ENCODE data around the gene HS6ST2.

The HS6ST2 gene

DNA sequence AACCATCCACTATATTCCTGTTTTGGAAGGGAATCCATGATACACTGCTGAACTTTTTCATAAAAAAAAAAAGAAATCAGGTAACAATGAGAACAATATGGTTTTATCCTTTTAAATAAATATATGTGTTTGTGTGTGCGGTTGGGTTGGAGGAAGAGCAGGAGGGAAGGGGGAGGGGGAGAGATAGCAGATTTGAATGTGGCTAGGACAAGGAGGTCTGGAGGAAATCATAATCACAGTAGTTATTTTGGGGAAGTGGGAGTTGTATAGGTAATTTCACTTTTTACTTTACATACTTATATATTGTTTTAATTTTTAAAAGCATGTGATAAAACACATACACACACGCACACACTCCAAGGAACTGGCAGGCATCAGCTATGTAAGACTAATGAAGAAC, 335.1 kb downstream of the HS6ST2 start:
- no peak for FAIRE-seq
- no peak for DNase-seq (ENCODE audit: insufficient read length)
- TF ChIP-seq POLR2A (IDR thresholded peaks at IDR 0.05; ENCODE audit: low read depth, low read length) (no peak), TAF1 (IDR thresholded peaks at IDR 0.05; ENCODE audit: borderline replicate concordance, low read depth, low read length) (no peak), POLR2AphosphoS5 (IDR thresholded peaks at IDR 0.05; ENCODE audit: low read depth, low read length) (no peak)

DNA sequence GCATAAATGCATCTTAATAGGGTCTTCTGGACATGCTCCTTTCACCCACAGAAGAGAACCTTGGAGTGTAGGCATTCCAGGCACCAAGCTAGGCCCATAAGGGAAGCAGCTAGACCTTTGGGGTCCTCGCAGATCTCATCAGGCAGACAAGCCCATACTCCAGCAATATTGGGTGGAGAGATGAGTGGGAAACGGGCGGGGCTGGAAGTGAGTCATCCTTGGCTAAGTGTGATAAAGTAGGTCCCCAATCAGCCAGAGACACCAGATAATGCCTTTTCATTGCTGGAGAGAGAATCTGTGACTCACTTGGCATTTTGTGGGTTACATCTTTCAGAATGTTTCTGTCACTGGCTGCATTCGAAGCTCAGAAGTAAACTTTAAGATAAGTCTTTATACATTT, 336.3 kb downstream of the HS6ST2 start:
- no peak for TF ChIP-seq TAF1 (IDR thresholded peaks at IDR 0.05; ENCODE audit: borderline replicate concordance, low read depth, low read length)
- TF ChIP-seq POLR2A (IDR thresholded peaks at IDR 0.05; ENCODE audit: low read depth, low read length): no peak
- TF ChIP-seq POLR2AphosphoS5 (IDR thresholded peaks at IDR 0.05; ENCODE audit: low read depth, low read length): no peak
- DNase-seq (ENCODE audit: insufficient read length): no peak
- FAIRE-seq: no peak

DNA sequence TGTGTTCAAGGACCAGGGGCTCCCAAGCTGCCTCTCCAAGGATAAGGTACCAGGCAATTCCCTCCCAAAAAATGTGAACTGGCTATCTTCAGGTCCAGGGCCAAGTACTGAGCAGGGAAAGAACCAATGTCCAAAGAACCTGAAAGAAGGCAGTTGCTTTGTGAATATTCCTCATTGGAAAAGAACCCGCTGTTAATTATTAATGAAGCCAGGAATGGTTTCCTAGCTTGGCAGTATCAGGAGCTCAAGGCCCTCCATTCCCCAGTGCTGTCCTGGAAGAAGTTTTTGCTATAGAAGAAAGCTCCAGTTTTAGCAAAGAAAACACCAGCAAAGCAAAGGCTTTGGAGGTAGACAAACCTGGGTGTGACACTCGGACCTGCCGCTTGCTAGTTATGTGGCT, 339.6 kb downstream of the HS6ST2 start:
- DNase-seq (ENCODE audit: insufficient read length): no peak
- no peak for TF ChIP-seq POLR2A (IDR thresholded peaks at IDR 0.05; ENCODE audit: low read depth, low read length)
- no peak for TF ChIP-seq TAF1 (IDR thresholded peaks at IDR 0.05; ENCODE audit: borderline replicate concordance, low read depth, low read length)
- TF ChIP-seq POLR2AphosphoS5 (IDR thresholded peaks at IDR 0.05; ENCODE audit: low read depth, low read length): no peak
- no peak for FAIRE-seq

DNA sequence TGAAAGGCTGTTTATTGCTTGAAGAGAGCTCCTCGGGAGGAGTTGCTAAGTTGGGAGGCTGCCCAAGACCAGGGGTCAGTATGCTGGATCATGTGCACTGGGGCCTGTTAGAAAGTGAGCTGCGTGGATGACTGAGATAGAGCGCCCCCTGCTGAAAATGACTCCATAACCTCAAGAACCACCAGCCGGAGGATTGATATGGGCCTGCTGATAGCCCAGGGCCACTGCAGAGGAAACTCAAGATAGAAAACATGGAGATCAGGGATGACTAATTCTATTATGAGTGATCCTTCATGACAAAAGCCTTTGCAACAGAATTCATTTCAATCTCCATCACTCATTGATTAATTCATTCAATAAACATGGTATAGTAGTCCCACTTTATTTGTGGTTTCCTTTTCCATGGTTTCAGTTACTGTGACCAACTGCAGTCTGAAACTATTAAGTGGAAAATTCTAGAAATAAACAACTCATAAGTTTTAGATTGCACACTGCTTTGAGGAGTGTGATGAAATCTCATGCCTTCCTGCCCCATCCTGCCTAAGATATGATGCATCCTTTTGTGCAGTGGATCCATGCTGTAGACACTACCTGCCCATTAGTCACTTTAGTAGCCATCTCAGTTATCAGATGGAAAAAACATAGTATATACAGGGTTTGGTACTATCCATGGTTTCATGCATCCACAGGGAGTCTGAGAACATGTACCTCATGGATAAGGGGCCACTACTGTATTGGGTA, 342.9 kb downstream of the HS6ST2 start:
- FAIRE-seq (peak; percentile 84), DNase-seq (ENCODE audit: insufficient read length) (no peak)
- TF ChIP-seq POLR2AphosphoS5 (IDR thresholded peaks at IDR 0.05; ENCODE audit: low read depth, low read length): no peak
- TF ChIP-seq POLR2A (IDR thresholded peaks at IDR 0.05; ENCODE audit: low read depth, low read length): no peak
- TF ChIP-seq TAF1 (IDR thresholded peaks at IDR 0.05; ENCODE audit: borderline replicate concordance, low read depth, low read length): no peak

DNA sequence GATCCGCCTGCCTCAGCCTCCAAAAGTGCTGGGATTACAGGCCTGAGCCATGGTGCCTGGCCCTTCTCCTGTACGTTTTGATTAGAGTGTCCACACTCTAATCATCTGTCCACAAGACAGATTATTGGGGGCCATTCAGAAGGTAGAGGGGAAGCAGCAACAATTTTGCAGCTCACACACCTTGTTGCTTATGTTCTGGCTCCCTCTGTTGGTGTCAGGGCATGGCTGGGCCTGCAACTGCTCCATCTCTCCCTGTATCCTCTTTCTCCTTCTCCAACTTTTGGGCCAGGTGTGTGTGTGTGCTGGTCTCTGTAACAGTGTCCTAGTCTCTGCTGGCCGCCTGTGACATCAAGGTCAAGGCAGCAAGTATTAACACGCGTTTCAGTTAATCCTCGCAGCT, 344.1 kb downstream of the HS6ST2 start:
- FAIRE-seq: no peak
- no peak for DNase-seq (ENCODE audit: insufficient read length)
- TF ChIP-seq POLR2A (IDR thresholded peaks at IDR 0.05; ENCODE audit: low read depth, low read length) (no peak), TAF1 (IDR thresholded peaks at IDR 0.05; ENCODE audit: borderline replicate concordance, low read depth, low read length) (no peak), POLR2AphosphoS5 (IDR thresholded peaks at IDR 0.05; ENCODE audit: low read depth, low read length) (no peak)

DNA sequence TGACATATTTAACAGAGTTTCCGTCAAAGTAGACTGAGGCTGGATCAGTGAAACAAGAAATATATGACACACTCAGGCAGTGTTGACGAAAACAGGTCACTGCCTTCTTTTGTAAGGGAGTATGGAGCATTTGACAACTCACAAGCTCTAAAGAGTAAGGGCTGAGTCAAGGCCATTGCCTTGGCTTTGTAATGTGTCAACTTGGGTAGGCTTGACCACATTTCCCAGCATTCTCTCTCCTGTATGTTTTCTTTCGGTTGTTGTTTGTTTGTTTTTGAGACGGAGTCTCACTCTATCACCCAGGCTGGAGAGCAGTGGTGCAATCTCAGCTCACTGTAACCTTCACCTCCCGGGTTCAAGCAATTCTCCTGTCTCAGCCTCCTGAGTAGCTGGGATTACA, 344.6 kb downstream of the HS6ST2 start:
- no peak for TF ChIP-seq POLR2A (IDR thresholded peaks at IDR 0.05; ENCODE audit: low read depth, low read length)
- TF ChIP-seq POLR2AphosphoS5 (IDR thresholded peaks at IDR 0.05; ENCODE audit: low read depth, low read length): no peak
- no peak for TF ChIP-seq TAF1 (IDR thresholded peaks at IDR 0.05; ENCODE audit: borderline replicate concordance, low read depth, low read length)
- FAIRE-seq: no peak

DNA sequence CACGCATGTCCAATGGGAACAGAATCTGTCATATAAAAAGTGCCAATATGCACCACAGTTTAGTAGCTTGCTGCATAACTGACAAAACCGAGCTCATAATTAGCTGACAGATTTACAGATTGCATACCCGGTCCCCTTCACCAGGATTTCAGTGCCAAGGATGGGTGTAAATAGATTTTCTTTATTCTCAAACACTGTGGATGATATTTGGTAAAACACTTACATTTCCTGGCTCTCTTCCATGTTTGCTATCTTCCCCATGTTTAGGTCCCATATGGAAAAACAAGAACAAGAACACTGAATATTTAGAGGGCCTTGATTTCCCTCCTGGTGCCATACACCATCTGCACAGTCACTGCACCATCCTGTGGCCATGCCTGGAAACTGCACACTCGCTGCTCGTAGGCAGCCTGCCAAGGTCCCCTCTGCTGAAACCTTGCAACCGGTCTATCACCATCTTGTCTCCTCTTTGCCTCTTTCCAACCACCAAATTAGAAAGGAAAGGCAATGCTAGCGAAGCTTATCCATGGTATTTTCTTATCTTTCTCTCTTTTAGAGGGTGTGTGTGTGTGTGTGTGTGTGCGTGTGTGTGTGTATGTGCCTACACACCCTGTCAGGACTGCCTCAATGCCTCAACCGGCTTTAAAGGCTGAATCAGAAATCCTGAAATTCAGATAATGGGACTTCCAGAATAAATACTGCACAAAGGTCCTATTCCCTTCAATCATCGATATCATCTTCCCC, 345.4 kb downstream of the HS6ST2 start:
- peak; percentile 89 for FAIRE-seq

More for the DNA sequence above, 344.6 kb downstream of the HS6ST2 start:
- DNase-seq (ENCODE audit: insufficient read length): no peak

DNA sequence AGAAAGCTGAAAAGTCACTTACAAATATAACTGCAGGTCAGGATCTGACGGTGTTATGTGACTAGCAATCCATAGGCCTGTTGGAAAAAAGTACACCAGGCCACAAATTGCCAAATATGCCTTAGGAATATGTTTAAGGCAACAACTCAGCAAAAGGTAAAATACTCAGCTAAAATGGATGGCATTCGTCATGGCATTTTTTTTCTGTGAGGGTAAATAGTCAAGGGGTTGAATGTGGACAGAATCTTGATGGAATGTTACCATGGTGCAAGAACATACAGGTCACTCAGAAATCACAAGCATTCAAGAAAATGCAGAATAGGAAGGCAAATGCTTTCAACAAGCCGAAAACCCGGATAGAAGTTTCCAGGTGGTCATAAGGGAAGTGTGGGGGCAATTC, 347.9 kb downstream of the HS6ST2 start:
- no peak for DNase-seq (ENCODE audit: insufficient read length)
- no peak for FAIRE-seq
- TF ChIP-seq TAF1 (IDR thresholded peaks at IDR 0.05; ENCODE audit: borderline replicate concordance, low read depth, low read length) (no peak), POLR2A (IDR thresholded peaks at IDR 0.05; ENCODE audit: low read depth, low read length) (no peak), POLR2AphosphoS5 (IDR thresholded peaks at IDR 0.05; ENCODE audit: low read depth, low read length) (no peak)

More for the DNA sequence above, 345.4 kb downstream of the HS6ST2 start:
- no peak for TF ChIP-seq POLR2AphosphoS5 (IDR thresholded peaks at IDR 0.05; ENCODE audit: low read depth, low read length)
- TF ChIP-seq TAF1 (IDR thresholded peaks at IDR 0.05; ENCODE audit: borderline replicate concordance, low read depth, low read length): no peak
- TF ChIP-seq POLR2A (IDR thresholded peaks at IDR 0.05; ENCODE audit: low read depth, low read length): no peak
- DNase-seq (ENCODE audit: insufficient read length): no peak

DNA sequence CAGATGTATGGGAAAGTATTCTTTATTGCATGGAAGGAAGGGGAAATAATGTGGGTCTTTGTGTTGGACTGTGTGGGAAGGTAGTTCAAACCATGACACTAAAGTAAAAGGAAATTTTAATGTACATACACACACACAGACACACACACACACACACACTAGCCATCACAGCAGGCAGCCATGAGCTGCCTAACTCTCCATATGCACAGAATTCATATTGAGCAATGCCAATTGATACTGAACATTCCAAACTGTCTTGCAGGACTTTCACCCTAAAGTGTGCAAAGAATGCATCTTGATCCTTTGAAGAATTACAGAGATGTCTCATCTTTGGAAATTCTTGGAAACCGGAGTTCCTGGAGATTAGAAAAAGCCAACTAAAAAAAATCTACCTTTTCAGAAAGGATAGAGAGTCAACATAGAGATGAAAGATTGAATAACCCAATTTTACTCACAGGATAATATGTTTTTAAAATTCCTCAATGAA, 349.0 kb downstream of the HS6ST2 start:
- FAIRE-seq: no peak
- TF ChIP-seq TAF1 (IDR thresholded peaks at IDR 0.05; ENCODE audit: borderline replicate concordance, low read depth, low read length) (no peak), POLR2AphosphoS5 (IDR thresholded peaks at IDR 0.05; ENCODE audit: low read depth, low read length) (no peak), POLR2A (IDR thresholded peaks at IDR 0.05; ENCODE audit: low read depth, low read length) (no peak)
- DNase-seq (ENCODE audit: insufficient read length): no peak

DNA sequence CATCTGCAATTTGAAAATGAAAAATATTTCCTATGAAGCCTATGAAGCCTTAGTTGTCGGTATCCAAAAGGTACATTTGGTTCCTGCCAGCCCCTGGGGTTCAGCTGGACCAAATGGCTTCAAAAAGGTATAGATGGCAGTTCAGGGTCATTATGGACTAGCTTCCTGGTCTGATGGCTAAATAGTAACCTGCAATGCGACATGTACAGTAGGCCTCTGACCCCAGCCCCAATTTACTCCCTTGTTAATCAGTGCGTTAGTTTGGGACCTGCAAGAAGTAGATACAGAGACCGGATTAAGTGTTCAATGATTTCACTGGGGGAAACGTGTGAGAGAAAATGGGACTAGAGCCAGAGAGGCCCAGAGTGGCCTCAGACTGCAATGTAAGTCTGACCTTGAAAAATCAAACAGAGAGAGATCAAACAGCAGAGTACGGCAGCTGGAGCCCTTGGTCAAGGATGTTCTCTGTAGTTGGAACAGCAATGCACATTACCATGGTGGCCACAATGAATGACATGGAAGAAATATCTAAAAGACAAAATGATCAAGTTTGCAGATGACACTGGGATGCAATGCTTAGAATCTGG, 354.6 kb downstream of the HS6ST2 start:
- no peak for FAIRE-seq

DNA sequence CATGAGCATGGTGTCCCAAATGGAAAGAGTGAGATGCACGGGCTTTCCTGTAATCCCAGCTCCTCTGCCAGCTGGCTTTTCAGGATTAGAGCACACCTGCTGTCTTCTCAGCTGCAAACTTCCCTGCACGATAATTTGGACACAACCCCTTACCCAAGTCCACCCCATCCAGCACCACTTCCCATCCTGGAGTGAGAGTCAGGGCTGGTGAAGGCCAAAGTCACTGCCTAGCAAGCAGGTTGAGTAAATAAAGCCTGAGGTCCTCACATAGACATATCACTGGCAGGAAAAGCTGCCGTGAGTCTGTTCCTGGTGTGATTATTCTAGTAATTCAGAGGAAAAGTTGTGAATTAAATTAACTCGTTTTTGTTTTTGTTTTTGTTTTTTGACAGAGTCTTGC, 355.7 kb downstream of the HS6ST2 start:
- FAIRE-seq: no peak
- TF ChIP-seq TAF1 (IDR thresholded peaks at IDR 0.05; ENCODE audit: borderline replicate concordance, low read depth, low read length) (no peak), POLR2A (IDR thresholded peaks at IDR 0.05; ENCODE audit: low read depth, low read length) (no peak), POLR2AphosphoS5 (IDR thresholded peaks at IDR 0.05; ENCODE audit: low read depth, low read length) (no peak)
- no peak for DNase-seq (ENCODE audit: insufficient read length)

More for the DNA sequence above, 354.6 kb downstream of the HS6ST2 start:
- no peak for TF ChIP-seq TAF1 (IDR thresholded peaks at IDR 0.05; ENCODE audit: borderline replicate concordance, low read depth, low read length)
- no peak for TF ChIP-seq POLR2AphosphoS5 (IDR thresholded peaks at IDR 0.05; ENCODE audit: low read depth, low read length)
- TF ChIP-seq POLR2A (IDR thresholded peaks at IDR 0.05; ENCODE audit: low read depth, low read length): no peak
- no peak for DNase-seq (ENCODE audit: insufficient read length)

Measured in GM12892 (cell line).